Lower leg skin (tissue), 4 donors: ENCODE measurements around the gene ARHGEF33. TPM values are rescaled to one million over a fixed set of nuclear protein-coding genes. Genes with fewer than 3 reads are reported as not detected.

Experiments
- DNase-seq, 2 donors: peaks; one replicate each; pipeline ENCODE4 v3.0.0-alpha.2; 2019; ENCODE audit warnings: low spot score in 2 of 2
- H3K4me3 ChIP-seq: fragments of 200-600 bp; sonication (generic); 2 replicates; pipeline ENCODE4 v1.5.1; 2017; ENCODE audit warnings: mild to moderate bottlenecking, low read depth; ENCODE audit not compliant: poor library complexity, severe bottlenecking
- POLR2A ChIP-seq, 2 donors: fragments of 450-650 bp; IDR thresholded peaks; one replicate each; pipeline ENCODE4 v1.6.1; 2016 to 2017; ENCODE audit warnings: antibody characterized with exemption in 2 of 2, mild to moderate bottlenecking in 1 of 2, moderate library complexity in 1 of 2
- WGBS, 2 donors: methylation state at CpG; one replicate each; pipeline ENCODE4 v1.1.5; 2018; 5-methylcytosine and 5-hydroxymethylcytosine counted together
- intact Hi-C: fragments of 100-400 bp; cut with DNase I; formaldehyde crosslinking; loops from one replicate; pipeline ENCODE4 v1.15.0; 2023; ENCODE audit warnings: low total_unique reads
- total RNA-seq, 4 donors: library from RNA; depleted of rRNA; stranded (reverse); fragments of >200 nt; gene quantifications; one replicate each; pipeline ENCODE4 v1.1.0, GENCODE V29; 2016
- TF ChIP-seq, protein P1 (sequence below), 3 donors: fragments of 450-650 bp; IDR thresholded peaks; one replicate each; pipeline ENCODE4 v1.5.1; 2016; ENCODE audit warnings: antibody characterized with exemption in 3 of 3, mild to moderate bottlenecking in 3 of 3, moderate library complexity in 2 of 3

The ARHGEF33 gene
- total RNA-seq, 4 donors from 2014 or later: 0.13 to 1.4 (median 0.66) TPM

DNA sequence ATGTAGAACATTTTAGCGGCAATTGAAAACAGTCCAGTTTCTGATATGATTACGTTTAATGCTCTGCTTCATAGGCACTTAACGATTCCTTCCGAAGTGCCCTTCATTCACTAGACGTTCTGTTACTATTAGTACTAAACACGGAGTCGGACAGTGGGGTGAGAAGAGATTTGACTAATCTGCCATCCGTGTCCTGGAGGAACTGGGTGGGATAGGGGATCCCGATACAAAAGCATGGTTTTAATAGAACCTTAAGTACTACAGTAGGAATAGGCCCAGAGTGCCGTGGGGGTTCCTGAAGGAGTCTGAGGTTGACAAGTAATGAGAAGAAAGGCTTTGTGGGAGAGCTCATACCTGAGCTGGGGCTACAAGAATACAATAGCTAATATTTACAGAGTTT is 13.3 kb upstream of the ARHGEF33 start:
- TF ChIP-seq, protein P1, sequence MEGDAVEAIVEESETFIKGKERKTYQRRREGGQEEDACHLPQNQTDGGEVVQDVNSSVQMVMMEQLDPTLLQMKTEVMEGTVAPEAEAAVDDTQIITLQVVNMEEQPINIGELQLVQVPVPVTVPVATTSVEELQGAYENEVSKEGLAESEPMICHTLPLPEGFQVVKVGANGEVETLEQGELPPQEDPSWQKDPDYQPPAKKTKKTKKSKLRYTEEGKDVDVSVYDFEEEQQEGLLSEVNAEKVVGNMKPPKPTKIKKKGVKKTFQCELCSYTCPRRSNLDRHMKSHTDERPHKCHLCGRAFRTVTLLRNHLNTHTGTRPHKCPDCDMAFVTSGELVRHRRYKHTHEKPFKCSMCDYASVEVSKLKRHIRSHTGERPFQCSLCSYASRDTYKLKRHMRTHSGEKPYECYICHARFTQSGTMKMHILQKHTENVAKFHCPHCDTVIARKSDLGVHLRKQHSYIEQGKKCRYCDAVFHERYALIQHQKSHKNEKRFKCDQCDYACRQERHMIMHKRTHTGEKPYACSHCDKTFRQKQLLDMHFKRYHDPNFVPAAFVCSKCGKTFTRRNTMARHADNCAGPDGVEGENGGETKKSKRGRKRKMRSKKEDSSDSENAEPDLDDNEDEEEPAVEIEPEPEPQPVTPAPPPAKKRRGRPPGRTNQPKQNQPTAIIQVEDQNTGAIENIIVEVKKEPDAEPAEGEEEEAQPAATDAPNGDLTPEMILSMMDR (IDR thresholded peaks at IDR 0.05): no peak
- no peak for TF ChIP-seq POLR2A (IDR thresholded peaks at IDR 0.05)
- DNase-seq: no peak

DNA sequence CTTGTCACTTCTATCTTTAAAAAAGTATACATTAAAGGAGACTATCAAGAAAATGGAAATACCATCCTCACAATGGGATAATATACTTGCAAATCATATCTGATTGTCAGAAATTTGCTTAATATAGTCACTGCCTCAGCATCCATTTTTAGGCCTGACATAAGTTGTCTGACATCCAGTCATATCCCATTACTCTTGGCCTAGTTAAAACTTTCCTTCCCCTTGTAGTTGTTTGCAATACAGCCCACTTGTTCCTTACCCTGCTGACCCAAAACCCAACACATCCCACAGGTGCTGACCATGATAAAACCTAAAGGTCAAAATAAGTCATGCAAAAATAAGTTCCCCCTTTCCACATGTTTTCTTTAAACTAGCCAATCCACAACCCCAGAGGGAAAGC is 3.6 kb upstream of the ARHGEF33 start:
- H3K4me3 ChIP-seq: no peak overlapping the region
- DNase-seq: no peak
- intact Hi-C loops: no loop called here
- TF ChIP-seq, protein P1 (IDR thresholded peaks at IDR 0.05): no peak
- no peak for TF ChIP-seq POLR2A (IDR thresholded peaks at IDR 0.05)

More for the DNA sequence above, 13.3 kb upstream of the ARHGEF33 start:
- H3K4me3 ChIP-seq: peak overlapping the region; percentile 71
- 19 to 26% methylated on average over 10 of the region's 10 CpGs for WGBS, 2 donors
- intact Hi-C loops: no loop called here

DNA sequence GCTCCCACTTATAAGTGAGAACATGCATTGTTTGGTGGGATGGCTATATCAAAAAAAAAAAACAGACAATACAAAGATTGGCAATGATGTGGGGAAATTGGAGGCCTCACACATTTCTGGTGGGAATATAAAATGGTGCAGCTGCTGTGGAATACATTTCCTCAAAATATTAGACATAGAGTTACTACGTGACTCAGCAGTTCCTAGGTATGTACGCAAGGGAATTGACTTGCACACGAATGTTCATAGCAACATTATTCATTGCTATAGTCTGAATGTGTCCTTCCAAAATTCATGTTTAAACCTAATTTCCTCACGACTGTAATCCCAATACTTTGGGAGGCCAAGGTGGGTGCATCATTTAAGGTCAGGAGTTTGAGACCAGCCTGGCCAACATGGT is 2.3 kb upstream of the ARHGEF33 start:
- intact Hi-C loops: no loop called here
- TF ChIP-seq POLR2A (IDR thresholded peaks at IDR 0.05): no peak
- TF ChIP-seq, protein P1 (IDR thresholded peaks at IDR 0.05): no peak
- WGBS, 2 donors: 92 to 95% methylated on average over 4 of the region's 4 CpGs
- DNase-seq: no peak
- H3K4me3 ChIP-seq: no peak overlapping the region

DNA sequence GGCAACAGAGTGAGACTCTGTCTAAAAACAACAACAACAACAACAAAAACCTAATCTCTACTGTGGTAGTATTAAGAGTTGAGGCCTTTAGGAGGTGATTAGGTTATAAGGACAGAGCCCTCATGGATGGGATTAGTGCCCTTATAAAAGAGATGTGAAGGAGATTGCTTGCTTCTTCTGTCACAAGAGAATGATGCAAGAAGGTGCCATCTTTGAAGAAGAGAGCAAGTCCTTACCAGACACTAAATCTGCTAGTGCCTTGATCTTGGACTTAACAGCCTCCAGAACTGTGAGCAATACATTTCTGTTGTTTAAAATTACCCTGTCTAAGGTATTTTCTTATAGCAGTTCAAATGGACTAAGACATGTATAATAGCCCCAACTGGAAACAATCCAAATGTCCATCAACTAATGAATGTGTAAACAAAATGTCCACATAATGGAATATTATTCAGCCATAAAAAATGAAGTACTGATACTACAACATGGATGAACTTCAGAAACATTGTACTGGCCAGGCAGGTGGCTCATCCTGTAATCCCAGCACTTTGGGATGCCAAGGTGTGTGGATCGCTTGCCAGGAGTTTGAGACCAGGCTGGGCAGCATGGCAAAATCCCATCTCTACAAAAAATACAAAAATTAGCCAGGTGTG is 1.6 kb upstream of the ARHGEF33 start:
- intact Hi-C loops: no loop called here
- no peak for DNase-seq
- WGBS, 2 donors: 95 to 100% methylated on average over 1 of the region's 1 CpG
- no peak overlapping the region for H3K4me3 ChIP-seq
- TF ChIP-seq, protein P1 (IDR thresholded peaks at IDR 0.05): no peak
- no peak for TF ChIP-seq POLR2A (IDR thresholded peaks at IDR 0.05)

DNA sequence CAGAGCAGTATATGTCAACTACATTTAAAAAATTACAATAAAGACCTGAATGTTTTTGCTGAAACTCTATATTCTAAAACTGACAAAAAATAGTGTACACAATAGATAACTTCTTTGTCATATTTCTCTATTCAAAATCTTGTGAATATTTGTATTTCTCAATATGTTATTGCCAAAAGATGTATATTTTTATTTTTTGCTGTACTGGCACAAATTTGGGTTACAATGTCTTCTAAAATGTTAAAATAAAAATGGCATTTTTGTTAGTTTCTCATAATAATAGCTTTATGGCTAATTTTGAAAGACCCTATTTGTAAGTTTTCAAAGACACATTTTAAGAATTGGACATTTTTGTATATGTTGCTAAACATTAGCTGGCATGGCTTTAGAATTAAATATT is 630 bp upstream of the ARHGEF33 start:
- no peak for TF ChIP-seq POLR2A (IDR thresholded peaks at IDR 0.05)
- TF ChIP-seq, protein P1 (IDR thresholded peaks at IDR 0.05): no peak
- no peak for DNase-seq
- intact Hi-C loops: no loop called here
- H3K4me3 ChIP-seq: no peak overlapping the region

DNA sequence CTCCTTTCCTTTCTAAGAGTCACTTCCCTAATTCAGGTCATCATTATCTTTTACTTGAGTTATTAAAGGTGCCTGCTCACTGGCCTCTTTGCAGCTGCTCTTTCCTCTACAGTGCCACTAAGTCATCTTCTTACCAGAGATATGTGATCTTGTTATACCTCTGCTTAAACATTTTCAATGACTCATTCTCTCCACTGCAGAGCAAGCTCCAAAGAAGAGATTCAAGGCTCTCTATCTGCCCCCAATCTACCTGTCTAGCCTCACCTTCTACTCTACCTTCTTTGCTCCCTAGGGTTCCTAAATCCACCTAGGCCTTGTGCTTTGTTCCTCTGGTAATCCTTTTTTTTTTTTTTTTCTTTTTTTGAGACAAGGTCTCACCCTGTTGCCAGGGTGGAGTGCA is 3.1 kb downstream of the ARHGEF33 start:
- TF ChIP-seq POLR2A (IDR thresholded peaks at IDR 0.05): no peak
- TF ChIP-seq, protein P1 (IDR thresholded peaks at IDR 0.05): no peak
- H3K4me3 ChIP-seq: no peak overlapping the region
- intact Hi-C loops: no loop called here
- no peak for DNase-seq
